Smooth muscle cell (in vitro differentiated cells): ENCODE results near the gene SECTM1. TPM values are rescaled to one million over a fixed set of nuclear protein-coding genes. Genes with fewer than 3 reads are reported as not detected.

Experiments
- DNase-seq: peaks from one replicate; lab custom pipeline; 2025; ENCODE audit not compliant: unreplicated experiment; lab: John Stamatoyannopoulos, UW
- H2AFZ ChIP-seq: fragments of 200-600 bp; sonication (generic); 2 replicates; pipeline ENCODE4 v1.6.0; 2016; ENCODE audit warnings: antibody characterized with exemption, low read depth, mild to moderate bottlenecking
- H3F3A ChIP-seq: fragments of 200-600 bp; sonication (generic); 2 replicates; pipeline ENCODE4 v1.6.0; 2017; ENCODE audit warnings: antibody characterized with exemption, low read depth
- H3K27ac ChIP-seq: fragments of 200-600 bp; sonication (generic); 2 replicates; pipeline ENCODE4 v1.5.1; 2016; ENCODE audit warnings: low read depth, mild to moderate bottlenecking
- H3K27me3 ChIP-seq: fragments of 200-600 bp; sonication (generic); 2 replicates; pipeline ENCODE4 v1.6.1; 2016; ENCODE audit warnings: low read depth, mild to moderate bottlenecking
- H3K36me3 ChIP-seq: fragments of 200-600 bp; sonication (generic); 2 replicates; pipeline ENCODE4 v1.5.1; 2016; ENCODE audit warnings: low read depth
- H3K4me1 ChIP-seq: fragments of 200-600 bp; sonication (generic); 2 replicates; pipeline ENCODE4 v1.5.1; 2016; ENCODE audit warnings: low read depth
- H3K4me2 ChIP-seq: fragments of 200-600 bp; sonication (generic); 2 replicates; pipeline ENCODE4 v1.6.0; 2016; ENCODE audit warnings: mild to moderate bottlenecking
- H3K4me3 ChIP-seq: fragments of 200-600 bp; sonication (generic); 2 replicates; pipeline ENCODE4 v1.5.1; 2016; ENCODE audit warnings: mild to moderate bottlenecking
- H3K79me2 ChIP-seq: fragments of 200-600 bp; sonication (generic); 2 replicates; pipeline ENCODE4 v1.6.0; 2016; ENCODE audit warnings: low read depth, mild to moderate bottlenecking
- H3K9ac ChIP-seq: fragments of 200-600 bp; sonication (generic); 2 replicates; pipeline ENCODE4 v1.6.0; 2016; ENCODE audit warnings: low read depth
- H3K9me3 ChIP-seq: fragments of 200-600 bp; sonication (generic); replicated peaks from 2 replicates; pipeline ENCODE4 v1.5.1; 2016; ENCODE audit warnings: low read depth
- H4K20me1 ChIP-seq: fragments of 200-600 bp; sonication (generic); 2 replicates; pipeline ENCODE4 v1.6.0; 2016; ENCODE audit warnings: low read depth
- WGBS: methylation state at CpG from one replicate; pipeline ENCODE4 v1.1.7; 2016; ENCODE audit warnings: low lambda C conversion rate; 5-methylcytosine and 5-hydroxymethylcytosine counted together
- polyA plus RNA-seq: library from polyadenylated mRNA; unstranded; fragments of >200 nt; fragmentation: Nextera tagmentation; extraction: Ambion mirVana; gene quantifications from 2 replicates; pipeline ENCODE4 v1.2.1, GENCODE V29; 2016
- total RNA-seq: library from RNA; depleted of rRNA; stranded (reverse); fragments of >200 nt; gene quantifications from 2 replicates; pipeline ENCODE4 v1.2.3, GENCODE V29; 2014
- TF ChIP-seq, protein P1 (sequence below): fragments of 200-600 bp; sonication (generic); IDR thresholded peaks from 2 replicates; pipeline ENCODE4 v1.5.1; 2017; ENCODE audit warnings: borderline replicate concordance, mild to moderate bottlenecking, antibody characterized with exemption; ENCODE audit not compliant: insufficient read depth, poor library complexity, severe bottlenecking

The SECTM1 gene
- total and polyA plus RNA-seq, 2 experiments from 2014 or later = 0.49 TPM; not detected in 1

- WGBS = 91% methylated on average over 18 of the region's 19 CpGs
- Histone ChIP-seq H3K9me3 (no peaks in the 10 kb centered on the region), H3K4me1 (peaks cover 9% of the 10 kb centered on the region), H3K4me3 (no peak overlapping the region), H4K20me1 (no peaks in the 10 kb centered on the region), H3K36me3 (no peaks in the 10 kb centered on the region), H3K4me2 (peak overlapping the region; percentile 9), H3K79me2 (no peaks in the 10 kb centered on the region), H2AFZ (no peak overlapping the region), H3F3A (no peaks in the 10 kb centered on the region), H3K9ac (no peak overlapping the region), H3K27me3 (peaks cover 26% of the 10 kb centered on the region), H3K27ac (no peak overlapping the region)
- TF ChIP-seq, protein P1, sequence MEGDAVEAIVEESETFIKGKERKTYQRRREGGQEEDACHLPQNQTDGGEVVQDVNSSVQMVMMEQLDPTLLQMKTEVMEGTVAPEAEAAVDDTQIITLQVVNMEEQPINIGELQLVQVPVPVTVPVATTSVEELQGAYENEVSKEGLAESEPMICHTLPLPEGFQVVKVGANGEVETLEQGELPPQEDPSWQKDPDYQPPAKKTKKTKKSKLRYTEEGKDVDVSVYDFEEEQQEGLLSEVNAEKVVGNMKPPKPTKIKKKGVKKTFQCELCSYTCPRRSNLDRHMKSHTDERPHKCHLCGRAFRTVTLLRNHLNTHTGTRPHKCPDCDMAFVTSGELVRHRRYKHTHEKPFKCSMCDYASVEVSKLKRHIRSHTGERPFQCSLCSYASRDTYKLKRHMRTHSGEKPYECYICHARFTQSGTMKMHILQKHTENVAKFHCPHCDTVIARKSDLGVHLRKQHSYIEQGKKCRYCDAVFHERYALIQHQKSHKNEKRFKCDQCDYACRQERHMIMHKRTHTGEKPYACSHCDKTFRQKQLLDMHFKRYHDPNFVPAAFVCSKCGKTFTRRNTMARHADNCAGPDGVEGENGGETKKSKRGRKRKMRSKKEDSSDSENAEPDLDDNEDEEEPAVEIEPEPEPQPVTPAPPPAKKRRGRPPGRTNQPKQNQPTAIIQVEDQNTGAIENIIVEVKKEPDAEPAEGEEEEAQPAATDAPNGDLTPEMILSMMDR = no peak
- DNase-seq = no peak
Measured at GRCh38 chr17:82329683-82330321, 3.8 kb downstream of the SECTM1 start.

DNA sequence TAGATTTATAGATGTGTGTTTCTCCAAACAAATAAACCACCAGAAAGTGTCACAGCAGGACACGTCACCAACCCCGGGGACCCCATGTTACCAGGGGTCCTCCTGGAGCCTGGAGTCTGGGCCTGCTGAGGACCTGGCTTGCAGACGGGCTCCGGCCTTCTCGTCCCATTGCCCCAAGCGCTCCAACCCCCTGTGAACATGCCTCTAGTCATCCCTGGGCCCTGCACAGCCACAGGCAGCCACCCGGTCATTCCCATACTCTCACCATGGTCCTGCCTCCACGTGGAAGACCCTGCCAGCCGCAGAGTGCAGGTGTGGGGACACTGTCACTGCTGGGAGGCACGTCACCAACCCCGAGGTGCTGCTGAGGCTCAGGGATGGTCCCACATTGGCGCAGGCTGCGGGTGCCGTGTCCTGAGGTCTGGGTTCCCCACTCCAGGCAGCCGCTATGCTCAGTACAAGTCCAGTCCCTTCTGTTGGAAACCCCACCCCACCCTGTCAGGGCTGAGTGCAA is 4.5 kb downstream of the SECTM1 start:
- H3K36me3 ChIP-seq = no peaks in the 10 kb centered on the region
- 87% methylated on average over 15 of the region's 15 CpGs for WGBS
- peaks cover 22% of the 10 kb centered on the region for H3K27me3 ChIP-seq
- H4K20me1 ChIP-seq = no peaks in the 10 kb centered on the region
- DNase-seq = no peak
- no peaks in the 10 kb centered on the region for H3F3A ChIP-seq
- no peaks in the 10 kb centered on the region for H3K79me2 ChIP-seq
- H3K27ac ChIP-seq = no peak overlapping the region
- H2AFZ ChIP-seq = no peak overlapping the region
- no peak overlapping the region for H3K4me2 ChIP-seq
- TF ChIP-seq, protein P1 = no peak
- no peaks in the 10 kb centered on the region for H3K9me3 ChIP-seq
- H3K9ac ChIP-seq = no peak overlapping the region
- H3K4me3 ChIP-seq = no peak overlapping the region
- peaks cover 9% of the 10 kb centered on the region for H3K4me1 ChIP-seq

GRCh38 chr17:82328141-82328993 is 5.2 kb downstream of the SECTM1 start:
- TF ChIP-seq, protein P1 = no peak

More at GRCh38 chr17:82328141-82328993, 5.2 kb downstream of the SECTM1 start:
- Histone ChIP-seq H3K4me1 (peaks cover 3% of the 10 kb centered on the region), H3K27me3 (peaks cover 15% of the 10 kb centered on the region), H3K4me3 (no peak overlapping the region), H4K20me1 (no peaks in the 10 kb centered on the region), H3K27ac (no peak overlapping the region), H2AFZ (no peak overlapping the region), H3F3A (no peaks in the 10 kb centered on the region), H3K9ac (no peak overlapping the region), H3K36me3 (no peaks in the 10 kb centered on the region), H3K79me2 (no peaks in the 10 kb centered on the region), H3K9me3 (no peaks in the 10 kb centered on the region), H3K4me2 (no peak overlapping the region)
- DNase-seq = no peak
- WGBS = 79% methylated on average over 28 of the region's 28 CpGs
